Naive thymus-derived CD4-positive, alpha-beta T cell (primary cell): ENCODE measurements around the gene ZNF354B. TPM values are rescaled to one million over a fixed set of nuclear protein-coding genes. Genes with fewer than 3 reads are reported as not detected.
"Not testable (repeated sequence)": the region's sequence is repeated elsewhere in the genome, so short reads cannot be mapped to it uniquely, and the experiment has no call there.

Experiments used
- ATAC-seq: fragments of 150-1000 bp; cut with Tn5 transposase; 2 replicates; pipeline ENCODE4 v1.10.0; 2021; ENCODE audit warnings: mild to moderate bottlenecking, moderate library complexity
- CTCF ChIA-PET: fragments of 350-600 bp; sonication (Branson Sonifier 250); formaldehyde crosslinking; loops from one replicate; lab custom pipeline; 2021; ENCODE audit warnings: antibody characterized with exemption; lab: Charles Lee
- POLR2A ChIA-PET: fragments of 350-600 bp; sonication (Branson Sonifier 250); formaldehyde crosslinking; loops from one replicate; lab custom pipeline; 2021; ENCODE audit warnings: antibody characterized with exemption, inconsistent platforms; lab: Charles Lee
- DNase-seq, 9 donors: peaks; one replicate each; pipeline versions ENCODE4 v3.0.0 to v3.0.0-alpha.2; 2020 to 2022; ENCODE audit warnings: mixed read lengths in 1 of 9
- H3K27ac ChIP-seq: one replicate; pipeline ENCODE4 v1.7.0; 2013; ENCODE audit warnings: mild to moderate bottlenecking, low read depth, low read length, moderate library complexity
- H3K27me3 ChIP-seq, 2 donors: one replicate each; pipeline ENCODE4 v1.7.0; 2013; ENCODE audit warnings: low read length in 2 of 2, mild to moderate bottlenecking in 2 of 2, moderate library complexity in 2 of 2; ENCODE audit not compliant: control insufficient read depth in 2 of 2, insufficient read depth in 2 of 2
- H3K36me3 ChIP-seq, 3 experiments: 1 replicate in 2 of 3; 2 replicates in 1 of 3; pipeline ENCODE4 v1.7.0; 2013; ENCODE audit warnings: low read length in 3 of 3, mild to moderate bottlenecking in 3 of 3, moderate library complexity in 1 of 3; ENCODE audit not compliant: insufficient read depth in 3 of 3, control insufficient read depth in 2 of 3
- H3K4me1 ChIP-seq, 2 donors: one replicate each; pipeline ENCODE4 v1.7.0; 2013; ENCODE audit warnings: low read length in 2 of 2, mild to moderate bottlenecking in 2 of 2, moderate library complexity in 1 of 2; ENCODE audit not compliant: control insufficient read depth in 2 of 2, insufficient read depth in 2 of 2
- H3K4me3 ChIP-seq: 2 replicates; pipeline ENCODE4 v1.7.0; 2013; ENCODE audit warnings: mild to moderate bottlenecking, low read length
- H3K9me3 ChIP-seq, 3 experiments: 1 replicate in 2 of 3; 2 replicates in 1 of 3; pipeline ENCODE4 v1.7.0; 2013; ENCODE audit warnings: low read length in 3 of 3; ENCODE audit not compliant: control insufficient read depth in 2 of 3
- H3K27ac Mint-ChIP-seq, 9 donors: one replicate each; pipeline ENCODE4 v1.8.0; 2020 to 2022; ENCODE audit warnings: mixed read lengths in 9 of 9, mild to moderate bottlenecking in 8 of 9, moderate library complexity in 5 of 9, inconsistent platforms in 2 of 9
- H3K27me3 Mint-ChIP-seq, 5 donors: one replicate each; pipeline ENCODE4 v1.8.0; 2021 to 2022; ENCODE audit warnings: mixed read lengths in 5 of 5, mild to moderate bottlenecking in 1 of 5
- H3K36me3 Mint-ChIP-seq, 5 donors: one replicate each; pipeline ENCODE4 v1.8.0; 2020 to 2022; ENCODE audit warnings: mixed read lengths in 5 of 5, mild to moderate bottlenecking in 3 of 5, inconsistent platforms in 1 of 5
- H3K4me1 Mint-ChIP-seq, 7 donors: one replicate each; pipeline ENCODE4 v1.8.0; 2020 to 2022; ENCODE audit warnings: mixed read lengths in 7 of 7, mild to moderate bottlenecking in 3 of 7, inconsistent platforms in 1 of 7
- H3K4me3 Mint-ChIP-seq, 10 donors: one replicate each; pipeline ENCODE4 v1.8.0; 2020 to 2022; ENCODE audit warnings: mild to moderate bottlenecking in 10 of 10, mixed read lengths in 10 of 10, moderate library complexity in 6 of 10, inconsistent platforms in 2 of 10
- H3K9me3 Mint-ChIP-seq, 11 donors: one replicate each; pipeline ENCODE4 v1.8.0; 2020 to 2022; ENCODE audit warnings: mixed read lengths in 11 of 11, mild to moderate bottlenecking in 4 of 11, inconsistent platforms in 1 of 11, moderate library complexity in 1 of 11
- intact Hi-C, 2 donors: fragments of 100-400 bp; cut with micrococcal nuclease; formaldehyde crosslinking; loops; one replicate each; pipeline ENCODE4 v1.15.1; 2023
- polyA plus RNA-seq, 2 donors: library from polyadenylated mRNA; unstranded; fragments of 300-500 nt; fragmentation: Illumina TruSeq; gene quantifications; one replicate each; pipeline ENCODE4 v1.2.3, GENCODE V29; 2021
- total RNA-seq, 6 experiments: library from RNA in 5 of 6; stranded (reverse) in 5 of 6; gene quantifications; 1 replicate in 5 of 6; 2 replicates in 1 of 6; pipeline ENCODE4 v1.2.3 and lab custom pipeline; 2021 to 2026

Gene ZNF354B
- total and polyA plus RNA-seq, 7 experiments from 2014 or later, result 5.8 to 36.7 (median 13.4) TPM

GRCh38 chr5:178827636-178828035, 32.1 kb upstream of the ZNF354B start:
- H3K27me3 Mint-ChIP-seq, result peaks cover 0 to 15% (median 3%) of the 10 kb centered on the region in 5 donors
- intact Hi-C loops, result no loop called here
- no peak for DNase-seq
- H3K4me3 Mint-ChIP-seq, result no peak overlapping the region
- H3K4me1 Mint-ChIP-seq, result no peaks in the 10 kb centered on the region
- H3K36me3 Mint-ChIP-seq, result no peaks in the 10 kb centered on the region
- peaks cover 0 to 3% (median 0%) of the 10 kb centered on the region in 11 donors for H3K9me3 Mint-ChIP-seq
- ChIA-PET CTCF (no interaction called here), POLR2A (no interaction called here)
- no peaks in the 10 kb centered on the region for H3K9me3 ChIP-seq
- no peak overlapping the region for H3K27ac Mint-ChIP-seq
- H3K4me1 ChIP-seq, result no peaks in the 10 kb centered on the region
- no peak for ATAC-seq
- H3K27me3 ChIP-seq, result no peaks in the 10 kb centered on the region
- no peak overlapping the region for H3K27ac ChIP-seq
- no peaks in the 10 kb centered on the region for H3K36me3 ChIP-seq
- H3K4me3 ChIP-seq, result no peak overlapping the region

DNA sequence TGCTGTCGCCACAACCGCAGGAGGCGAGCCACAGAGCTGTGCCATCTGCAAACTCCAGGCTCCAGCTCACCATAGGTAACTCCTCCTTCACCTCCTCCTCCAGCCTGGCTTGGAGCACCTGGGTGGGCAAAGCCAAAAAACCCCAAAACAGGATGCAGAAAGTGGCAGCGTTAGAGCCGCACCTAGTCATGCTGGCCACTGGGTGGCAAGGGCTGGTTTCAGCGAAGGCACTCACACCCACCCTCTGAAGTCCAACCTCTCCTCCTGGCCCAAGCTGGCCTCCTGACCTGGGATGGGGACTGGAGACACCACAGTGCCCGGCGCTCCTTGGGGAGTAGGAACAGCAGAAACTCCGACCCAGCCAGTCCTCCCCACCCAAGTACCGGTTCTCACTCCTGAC, 28.7 kb upstream of the ZNF354B start:
- Histone ChIP-seq H3K27ac (no peak overlapping the region), H3K36me3 (no peaks in the 10 kb centered on the region), H3K4me3 (no peak overlapping the region), H3K4me1 (no peaks in the 10 kb centered on the region), H3K27me3 (no peaks in the 10 kb centered on the region), H3K9me3 (no peaks in the 10 kb centered on the region)
- DNase-seq (no peak), ATAC-seq (no peak)
- no peak overlapping the region for H3K4me3 Mint-ChIP-seq
- H3K27ac Mint-ChIP-seq, result no peak overlapping the region
- CTCF ChIA-PET, result interaction anchor here (0.6 kb wide), 1 partner anchor 8 kb away, joined by 3 read pairs; no protein-coding TSS in a partner anchor
- peaks cover 0 to 7% (median 0%) of the 10 kb centered on the region in 11 donors for H3K9me3 Mint-ChIP-seq
- H3K27me3 Mint-ChIP-seq, result peaks cover 0 to 21% (median 6%) of the 10 kb centered on the region in 5 donors
- H3K36me3 Mint-ChIP-seq, result no peaks in the 10 kb centered on the region
- intact Hi-C loops, result no loop called here
- no peaks in the 10 kb centered on the region for H3K4me1 Mint-ChIP-seq
- POLR2A ChIA-PET, result no interaction called here

DNA sequence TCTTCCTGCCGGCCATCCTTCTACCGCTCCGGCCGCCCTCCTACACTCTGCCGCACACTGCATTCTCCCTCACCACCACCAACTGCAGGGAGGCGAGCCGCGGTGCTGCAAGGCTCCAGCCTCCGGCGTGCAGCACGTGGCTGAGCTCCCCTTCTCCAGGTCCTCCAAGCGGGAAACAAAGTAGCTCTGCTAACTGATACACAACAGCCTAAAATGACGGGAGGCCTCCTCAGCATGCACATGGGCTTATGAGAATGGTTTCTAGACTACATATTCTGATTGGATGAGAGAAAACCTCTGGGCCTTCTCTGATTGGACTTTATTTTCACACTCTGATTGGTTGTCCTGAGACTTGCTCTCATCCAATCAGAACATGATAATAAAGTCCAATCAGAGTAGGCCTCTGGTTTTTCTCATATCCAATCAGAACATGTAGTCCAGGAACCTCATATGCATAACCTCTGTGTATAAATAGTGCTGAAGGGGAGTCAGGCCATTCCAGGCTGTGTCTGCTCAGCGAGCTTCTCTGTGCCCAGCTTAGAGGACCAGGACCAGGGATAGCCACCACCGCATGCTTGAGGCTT, 27.0 kb upstream of the ZNF354B start:
- H3K36me3 Mint-ChIP-seq, result no peaks in the 10 kb centered on the region
- no peaks in the 10 kb centered on the region for H3K4me1 Mint-ChIP-seq
- no peak overlapping the region for H3K4me3 Mint-ChIP-seq
- peaks cover 0 to 7% (median 0%) of the 10 kb centered on the region in 11 donors for H3K9me3 Mint-ChIP-seq
- Histone ChIP-seq H3K27ac (no peak overlapping the region), H3K4me3 (no peak overlapping the region), H3K27me3 (no peaks in the 10 kb centered on the region), H3K9me3 (no peaks in the 10 kb centered on the region), H3K36me3 (no peaks in the 10 kb centered on the region), H3K4me1 (no peaks in the 10 kb centered on the region)
- CTCF ChIA-PET, result no interaction called here
- ATAC-seq, result no peak
- no peak overlapping the region for H3K27ac Mint-ChIP-seq
- POLR2A ChIA-PET, result no interaction called here
- no peak for DNase-seq
- peaks cover 0 to 21% (median 6%) of the 10 kb centered on the region in 5 donors for H3K27me3 Mint-ChIP-seq
- intact Hi-C loops, result no loop called here

- H3K9me3 ChIP-seq, result no peaks in the 10 kb centered on the region
- DNase-seq (no peak), ATAC-seq (no peak)
- intact Hi-C loops, result no loop called here
- H3K4me1 Mint-ChIP-seq, result no peaks in the 10 kb centered on the region
- H3K36me3 ChIP-seq, result no peaks in the 10 kb centered on the region
- H3K4me3 Mint-ChIP-seq, result no peak overlapping the region
- peaks cover 0 to 11% (median 6%) of the 10 kb centered on the region in 5 donors for H3K27me3 Mint-ChIP-seq
- CTCF ChIA-PET, result no interaction called here
- no peaks in the 10 kb centered on the region for H3K36me3 Mint-ChIP-seq
- no peak overlapping the region for H3K4me3 ChIP-seq
- no peak overlapping the region for H3K27ac ChIP-seq
- H3K27me3 ChIP-seq, result no peaks in the 10 kb centered on the region
- H3K27ac Mint-ChIP-seq, result no peak overlapping the region
- H3K9me3 Mint-ChIP-seq, result peaks cover 0 to 7% (median 0%) of the 10 kb centered on the region in 11 donors
- POLR2A ChIA-PET, result no interaction called here
- H3K4me1 ChIP-seq, result no peaks in the 10 kb centered on the region
Measured at GRCh38 chr5:178836628-178837027, 23.1 kb upstream of the ZNF354B start.

- intact Hi-C loops, result loop anchor here in 1 of 2 donors (1.0 kb wide), 1 partner anchor 109 kb away; the partner anchor contains the start of gene ZNF354A
- H3K27me3 Mint-ChIP-seq, H3K9me3 ChIP-seq, H3K27ac Mint-ChIP-seq, H3K9me3 Mint-ChIP-seq, H3K27ac ChIP-seq, H3K36me3 ChIP-seq, H3K4me1 Mint-ChIP-seq, POLR2A ChIA-PET, H3K4me3 Mint-ChIP-seq, ATAC-seq, H3K36me3 Mint-ChIP-seq, DNase-seq, H3K4me3 ChIP-seq, H3K4me1 ChIP-seq, H3K27me3 ChIP-seq: not testable (repeated sequence)
- CTCF ChIA-PET, result interaction anchor here (0.6 kb wide), 1 partner anchor 8 kb away, joined by 3 read pairs; no protein-coding TSS in a partner anchor
Measured at GRCh38 chr5:178838695-178839318, 20.9 kb upstream of the ZNF354B start.

DNA sequence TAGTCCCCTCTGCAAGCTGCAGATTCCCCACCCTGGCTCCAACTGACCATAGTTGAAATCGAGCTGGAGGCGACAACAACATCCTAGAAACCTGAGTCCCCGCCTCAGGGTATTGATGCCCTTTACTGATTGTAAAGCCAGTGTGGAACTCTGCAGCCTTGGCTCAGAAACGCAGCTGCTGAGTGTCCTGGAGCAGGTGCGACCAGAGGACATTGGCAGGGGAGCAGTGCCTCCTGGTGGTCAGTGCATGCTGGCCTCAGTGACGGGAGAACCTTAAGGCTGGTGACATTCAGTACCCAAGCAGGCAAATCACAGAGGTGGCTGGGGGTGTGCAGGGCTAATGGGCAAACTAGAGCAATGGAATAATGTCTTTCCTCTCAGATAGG, 20.4 kb upstream of the ZNF354B start:
- DNase-seq (peak in 7 of 9 donors; percentile 15 to 44 (median 21)), ATAC-seq (peak; percentile 84)
- CTCF ChIA-PET, result interaction anchor here (0.6 kb wide), 1 partner anchor 9 kb away, joined by 3 read pairs; no protein-coding TSS in a partner anchor
- H3K4me3 Mint-ChIP-seq, result no peak overlapping the region
- intact Hi-C loops, result loop anchor here in 1 of 2 donors (1.0 kb wide), 1 partner anchor 109 kb away; the partner anchor contains the start of gene ZNF354A
- H3K36me3 Mint-ChIP-seq, result no peaks in the 10 kb centered on the region
- peaks cover 0 to 4% (median 0%) of the 10 kb centered on the region in 5 donors for H3K27me3 Mint-ChIP-seq
- Histone ChIP-seq H3K36me3 (no peaks in the 10 kb centered on the region), H3K27me3 (no peaks in the 10 kb centered on the region), H3K27ac (no peak overlapping the region), H3K4me3 (no peak overlapping the region), H3K9me3 (no peaks in the 10 kb centered on the region), H3K4me1 (no peaks in the 10 kb centered on the region)
- peaks cover 0 to 2% (median 0%) of the 10 kb centered on the region in 11 donors for H3K9me3 Mint-ChIP-seq
- no peaks in the 10 kb centered on the region for H3K4me1 Mint-ChIP-seq
- POLR2A ChIA-PET, result no interaction called here
- no peak overlapping the region for H3K27ac Mint-ChIP-seq
